Naive thymus-derived CD4-positive, alpha-beta T cell (primary cell): ENCODE measurements around the gene TP53TG5. TPM values are rescaled to one million over a fixed set of nuclear protein-coding genes. Genes with fewer than 3 reads are reported as not detected.

Experiments used
- ATAC-seq: fragments of 150-1000 bp; cut with Tn5 transposase; 2 replicates; pipeline ENCODE4 v1.10.0; 2021; ENCODE audit warnings: mild to moderate bottlenecking, moderate library complexity
- CTCF ChIA-PET: fragments of 350-600 bp; sonication (Branson Sonifier 250); formaldehyde crosslinking; loops from one replicate; lab custom pipeline; 2021; ENCODE audit warnings: antibody characterized with exemption; lab: Charles Lee
- POLR2A ChIA-PET: fragments of 350-600 bp; sonication (Branson Sonifier 250); formaldehyde crosslinking; loops from one replicate; lab custom pipeline; 2021; ENCODE audit warnings: antibody characterized with exemption, inconsistent platforms; lab: Charles Lee
- DNase-seq, 9 donors: peaks; one replicate each; pipeline versions ENCODE4 v3.0.0 to v3.0.0-alpha.2; 2020 to 2022; ENCODE audit warnings: mixed read lengths in 1 of 9
- H3K27ac ChIP-seq: one replicate; pipeline ENCODE4 v1.7.0; 2013; ENCODE audit warnings: mild to moderate bottlenecking, low read depth, low read length, moderate library complexity
- H3K27me3 ChIP-seq, 2 donors: one replicate each; pipeline ENCODE4 v1.7.0; 2013; ENCODE audit warnings: low read length in 2 of 2, mild to moderate bottlenecking in 2 of 2, moderate library complexity in 2 of 2; ENCODE audit not compliant: control insufficient read depth in 2 of 2, insufficient read depth in 2 of 2
- H3K36me3 ChIP-seq, 3 experiments: 1 replicate in 2 of 3; 2 replicates in 1 of 3; pipeline ENCODE4 v1.7.0; 2013; ENCODE audit warnings: low read length in 3 of 3, mild to moderate bottlenecking in 3 of 3, moderate library complexity in 1 of 3; ENCODE audit not compliant: insufficient read depth in 3 of 3, control insufficient read depth in 2 of 3
- H3K4me1 ChIP-seq, 2 donors: one replicate each; pipeline ENCODE4 v1.7.0; 2013; ENCODE audit warnings: low read length in 2 of 2, mild to moderate bottlenecking in 2 of 2, moderate library complexity in 1 of 2; ENCODE audit not compliant: control insufficient read depth in 2 of 2, insufficient read depth in 2 of 2
- H3K4me3 ChIP-seq: 2 replicates; pipeline ENCODE4 v1.7.0; 2013; ENCODE audit warnings: mild to moderate bottlenecking, low read length
- H3K9me3 ChIP-seq, 3 experiments: 1 replicate in 2 of 3; 2 replicates in 1 of 3; pipeline ENCODE4 v1.7.0; 2013; ENCODE audit warnings: low read length in 3 of 3; ENCODE audit not compliant: control insufficient read depth in 2 of 3
- H3K27ac Mint-ChIP-seq, 9 donors: one replicate each; pipeline ENCODE4 v1.8.0; 2020 to 2022; ENCODE audit warnings: mixed read lengths in 9 of 9, mild to moderate bottlenecking in 8 of 9, moderate library complexity in 5 of 9, inconsistent platforms in 2 of 9
- H3K27me3 Mint-ChIP-seq, 5 donors: one replicate each; pipeline ENCODE4 v1.8.0; 2021 to 2022; ENCODE audit warnings: mixed read lengths in 5 of 5, mild to moderate bottlenecking in 1 of 5
- H3K36me3 Mint-ChIP-seq, 5 donors: one replicate each; pipeline ENCODE4 v1.8.0; 2020 to 2022; ENCODE audit warnings: mixed read lengths in 5 of 5, mild to moderate bottlenecking in 3 of 5, inconsistent platforms in 1 of 5
- H3K4me1 Mint-ChIP-seq, 7 donors: one replicate each; pipeline ENCODE4 v1.8.0; 2020 to 2022; ENCODE audit warnings: mixed read lengths in 7 of 7, mild to moderate bottlenecking in 3 of 7, inconsistent platforms in 1 of 7
- H3K4me3 Mint-ChIP-seq, 10 donors: one replicate each; pipeline ENCODE4 v1.8.0; 2020 to 2022; ENCODE audit warnings: mild to moderate bottlenecking in 10 of 10, mixed read lengths in 10 of 10, moderate library complexity in 6 of 10, inconsistent platforms in 2 of 10
- H3K9me3 Mint-ChIP-seq, 11 donors: one replicate each; pipeline ENCODE4 v1.8.0; 2020 to 2022; ENCODE audit warnings: mixed read lengths in 11 of 11, mild to moderate bottlenecking in 4 of 11, inconsistent platforms in 1 of 11, moderate library complexity in 1 of 11
- intact Hi-C, 2 donors: fragments of 100-400 bp; cut with micrococcal nuclease; formaldehyde crosslinking; loops; one replicate each; pipeline ENCODE4 v1.15.1; 2023
- polyA plus RNA-seq, 2 donors: library from polyadenylated mRNA; unstranded; fragments of 300-500 nt; fragmentation: Illumina TruSeq; gene quantifications; one replicate each; pipeline ENCODE4 v1.2.3, GENCODE V29; 2021
- total RNA-seq, 6 experiments: library from RNA in 5 of 6; stranded (reverse) in 5 of 6; gene quantifications; 1 replicate in 5 of 6; 2 replicates in 1 of 6; pipeline ENCODE4 v1.2.3 and lab custom pipeline; 2021 to 2026

TP53TG5 gene
- total and polyA plus RNA-seq, 7 experiments from 2014 or later, result 0.14 to 0.48 (median 0.24) TPM; not detected in 2

- H3K36me3 Mint-ChIP-seq, result peaks cover 0 to 21% (median 10%) of the 10 kb centered on the region in 5 donors
- peak in 8 of 9 donors; percentile 22 to 68 (median 44) for DNase-seq
- peaks cover 0 to 19% (median 0%) of the 10 kb centered on the region in 5 donors for H3K27me3 Mint-ChIP-seq
- H3K36me3 ChIP-seq, result peaks cover 0 to 19% (median 3%) of the 10 kb centered on the region in 3 experiments
- ATAC-seq, result peak; percentile 58
- no peaks in the 10 kb centered on the region for H3K27me3 ChIP-seq
- peak overlapping the region; percentile 71 for H3K4me3 ChIP-seq
- peaks cover 5 to 27% (median 21%) of the 10 kb centered on the region in 7 donors for H3K4me1 Mint-ChIP-seq
- CTCF ChIA-PET, result interaction anchor here (1.6 to 2.0 kb wide), 3 partner anchors 30 to 43 kb away, joined by 4 to 9 read pairs (median 4); partner anchors contain the start of gene SYS1
- peak overlapping the region in 8 of 9 donors; percentile 51 to 90 (median 78) for H3K27ac Mint-ChIP-seq
- POLR2A ChIA-PET, result interaction anchor here (0.7 to 4.8 kb wide), 6 partner anchors 10 to 565 kb away, joined by 3 to 49 read pairs (median 9); partner anchors contain the start of genes PIGT and SYS1
- H3K4me1 ChIP-seq, result peaks cover 0 to 7% of the 10 kb centered on the region in 2 donors
- intact Hi-C loops, result loop anchor here (1.0 to 2.0 kb wide), 3 partner anchors 10 to 43 kb away; partner anchors contain the start of genes PIGT (in 2 of the 2) and SYS1 (in 1 of the 2)
- H3K4me3 Mint-ChIP-seq, result peak overlapping the region; percentile 82 to 92 (median 85)
- H3K9me3 ChIP-seq, result peaks cover 0 to under 1% (median 0%) of the 10 kb centered on the region in 3 experiments
- peaks cover 0 to 8% (median 3%) of the 10 kb centered on the region in 11 donors for H3K9me3 Mint-ChIP-seq
- peak overlapping the region; percentile 74 for H3K27ac ChIP-seq
Measured at GRCh38 chr20:45406260-45407066, 28.3 kb upstream of the TP53TG5 start.

- peak overlapping the region; percentile 71 for H3K4me3 ChIP-seq
- DNase-seq (peak in 2 of 9 donors; percentile 37 to 47), ATAC-seq (no peak)
- Mint-ChIP-seq H3K4me3 (peak overlapping the region; percentile 77 to 92 (median 85)), H3K4me1 (peaks cover 5 to 27% (median 21%) of the 10 kb centered on the region in 7 donors), H3K27me3 (peaks cover 0 to 19% (median 0%) of the 10 kb centered on the region in 5 donors), H3K27ac (peak overlapping the region in 8 of 9 donors; percentile 25 to 90 (median 79)), H3K9me3 (peaks cover 0 to 13% (median 7%) of the 10 kb centered on the region in 11 donors), H3K36me3 (peaks cover 0 to 17% (median 10%) of the 10 kb centered on the region in 5 donors)
- peaks cover 0 to 8% (median 0%) of the 10 kb centered on the region in 3 experiments for H3K9me3 ChIP-seq
- no peaks in the 10 kb centered on the region for H3K27me3 ChIP-seq
- peak overlapping the region; percentile 74 for H3K27ac ChIP-seq
- POLR2A ChIA-PET, result interaction anchor here (0.6 to 4.8 kb wide), 4 partner anchors 10 to 43 kb away, joined by 3 to 49 read pairs (median 4); partner anchors contain the start of genes PIGT and SYS1
- H3K36me3 ChIP-seq, result peaks cover 0 to 17% (median 3%) of the 10 kb centered on the region in 3 experiments
- CTCF ChIA-PET, result interaction anchor here (1.4 to 1.7 kb wide), 2 partner anchors 32 kb away, joined by 4 to 9 read pairs; no protein-coding TSS in a partner anchor
- intact Hi-C loops, result loop anchor here (1.0 to 2.0 kb wide), 2 partner anchors 11 to 33 kb away; partner anchors contain the start of gene PIGT (in 2 of the 2)
- peaks cover 0 to 7% of the 10 kb centered on the region in 2 donors for H3K4me1 ChIP-seq
Measured at GRCh38 chr20:45405571-45406259, 27.6 kb upstream of the TP53TG5 start.

- peaks cover 0 to 15% (median 0%) of the 10 kb centered on the region in 3 experiments for H3K9me3 ChIP-seq
- no peak overlapping the region for H3K27ac ChIP-seq
- H3K4me3 Mint-ChIP-seq, result peak overlapping the region; percentile 71 to 92 (median 81)
- H3K4me3 ChIP-seq, result no peak overlapping the region
- peaks cover 0 to 7% of the 10 kb centered on the region in 2 donors for H3K4me1 ChIP-seq
- H3K36me3 Mint-ChIP-seq, result peaks cover 7 to 19% (median 17%) of the 10 kb centered on the region in 5 donors
- intact Hi-C loops, result no loop called here
- POLR2A ChIA-PET, result interaction anchor here (0.8 to 4.8 kb wide), 5 partner anchors 9 to 41 kb away, joined by 3 to 49 read pairs (median 3); partner anchors contain the start of genes PIGT and SYS1
- DNase-seq (no peak), ATAC-seq (no peak)
- H3K27me3 ChIP-seq, result no peaks in the 10 kb centered on the region
- H3K4me1 Mint-ChIP-seq, result peaks cover 5 to 27% (median 21%) of the 10 kb centered on the region in 7 donors
- H3K9me3 Mint-ChIP-seq, result peaks cover 5 to 26% (median 16%) of the 10 kb centered on the region in 11 donors
- H3K27me3 Mint-ChIP-seq, result peaks cover 0 to 19% (median 0%) of the 10 kb centered on the region in 5 donors
- peaks cover 0 to 4% (median 3%) of the 10 kb centered on the region in 3 experiments for H3K36me3 ChIP-seq
- CTCF ChIA-PET, result interaction anchor here (1.1 to 1.7 kb wide), 3 partner anchors 30 to 42 kb away, joined by 3 to 9 read pairs (median 4); no protein-coding TSS in a partner anchor
- peak overlapping the region in 4 of 9 donors; percentile 25 to 92 (median 70) for H3K27ac Mint-ChIP-seq
Measured at GRCh38 chr20:45404438-45404837, 26.3 kb upstream of the TP53TG5 start.

- CTCF ChIA-PET, result interaction anchor here (1.1 kb wide), 1 partner anchor 29 kb away, joined by 4 read pairs; no protein-coding TSS in a partner anchor
- H3K9me3 Mint-ChIP-seq, result peaks cover 5 to 27% (median 16%) of the 10 kb centered on the region in 11 donors
- no peak for ATAC-seq
- peak overlapping the region in 1 of 10 donors; percentile 26 for H3K4me3 Mint-ChIP-seq
- Histone ChIP-seq H3K36me3 (peaks cover 0 to 4% (median 3%) of the 10 kb centered on the region in 3 experiments), H3K9me3 (peaks cover 0 to 15% (median 0%) of the 10 kb centered on the region in 3 experiments), H3K4me1 (peaks cover 0 to 7% of the 10 kb centered on the region in 2 donors), H3K27ac (no peak overlapping the region), H3K4me3 (no peak overlapping the region), H3K27me3 (no peaks in the 10 kb centered on the region)
- no peak for DNase-seq
- H3K4me1 Mint-ChIP-seq, result peaks cover 5 to 19% (median 18%) of the 10 kb centered on the region in 7 donors
- intact Hi-C loops, result no loop called here
- H3K36me3 Mint-ChIP-seq, result peaks cover 8 to 28% (median 19%) of the 10 kb centered on the region in 5 donors
- H3K27me3 Mint-ChIP-seq, result peaks cover 0 to 19% (median 0%) of the 10 kb centered on the region in 5 donors
- H3K27ac Mint-ChIP-seq, result no peak overlapping the region
- POLR2A ChIA-PET, result interaction anchor here (1.3 kb wide), 1 partner anchor 13 kb away, joined by 6 read pairs; the partner anchor contains the start of gene PIGT
Measured at GRCh38 chr20:45402946-45403345, 24.8 kb upstream of the TP53TG5 start.

- Histone ChIP-seq H3K27ac (no peak overlapping the region), H3K4me3 (no peak overlapping the region), H3K9me3 (peaks cover 0 to 15% (median 0%) of the 10 kb centered on the region in 3 experiments), H3K27me3 (no peaks in the 10 kb centered on the region), H3K4me1 (no peaks in the 10 kb centered on the region), H3K36me3 (peaks cover 0 to 3% (median 0%) of the 10 kb centered on the region in 3 experiments)
- ATAC-seq, result no peak
- H3K27ac Mint-ChIP-seq, result no peak overlapping the region
- H3K27me3 Mint-ChIP-seq, result peaks cover 0 to 12% (median 0%) of the 10 kb centered on the region in 5 donors
- DNase-seq, result no peak
- peaks cover 5 to 9% (median 8%) of the 10 kb centered on the region in 7 donors for H3K4me1 Mint-ChIP-seq
- peaks cover 5 to 27% (median 16%) of the 10 kb centered on the region in 11 donors for H3K9me3 Mint-ChIP-seq
- no peak overlapping the region for H3K4me3 Mint-ChIP-seq
- CTCF ChIA-PET, result no interaction called here
- intact Hi-C loops, result no loop called here
- POLR2A ChIA-PET, result no interaction called here
- H3K36me3 Mint-ChIP-seq, result peaks cover 8 to 41% (median 19%) of the 10 kb centered on the region in 5 donors
Measured at GRCh38 chr20:45400346-45401031, 22.4 kb upstream of the TP53TG5 start.
